ENCODE measurements around the gene CACNA1C.

CACNA1C gene

DNA sequence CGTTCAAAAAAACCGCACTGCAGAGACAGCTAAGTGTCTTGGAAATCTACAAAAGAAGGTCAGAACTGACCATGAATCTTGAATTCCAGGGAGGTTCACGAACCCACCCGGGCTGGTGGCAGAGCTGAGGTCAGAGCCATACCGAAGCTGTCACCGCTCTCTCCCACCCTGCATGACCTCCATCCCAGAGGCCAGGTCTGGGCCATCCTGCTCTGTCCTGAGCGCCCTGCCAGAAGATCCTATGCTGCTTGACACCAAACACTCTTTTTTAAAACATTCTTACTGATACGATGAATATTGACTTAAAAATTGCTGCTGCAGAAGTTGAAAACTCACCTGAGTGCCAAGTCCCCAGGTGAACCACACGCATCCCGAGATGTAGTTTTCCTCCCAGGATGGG is 412.9 kb downstream of the CACNA1C start:
- TF ChIP-seq, protein P1, sequence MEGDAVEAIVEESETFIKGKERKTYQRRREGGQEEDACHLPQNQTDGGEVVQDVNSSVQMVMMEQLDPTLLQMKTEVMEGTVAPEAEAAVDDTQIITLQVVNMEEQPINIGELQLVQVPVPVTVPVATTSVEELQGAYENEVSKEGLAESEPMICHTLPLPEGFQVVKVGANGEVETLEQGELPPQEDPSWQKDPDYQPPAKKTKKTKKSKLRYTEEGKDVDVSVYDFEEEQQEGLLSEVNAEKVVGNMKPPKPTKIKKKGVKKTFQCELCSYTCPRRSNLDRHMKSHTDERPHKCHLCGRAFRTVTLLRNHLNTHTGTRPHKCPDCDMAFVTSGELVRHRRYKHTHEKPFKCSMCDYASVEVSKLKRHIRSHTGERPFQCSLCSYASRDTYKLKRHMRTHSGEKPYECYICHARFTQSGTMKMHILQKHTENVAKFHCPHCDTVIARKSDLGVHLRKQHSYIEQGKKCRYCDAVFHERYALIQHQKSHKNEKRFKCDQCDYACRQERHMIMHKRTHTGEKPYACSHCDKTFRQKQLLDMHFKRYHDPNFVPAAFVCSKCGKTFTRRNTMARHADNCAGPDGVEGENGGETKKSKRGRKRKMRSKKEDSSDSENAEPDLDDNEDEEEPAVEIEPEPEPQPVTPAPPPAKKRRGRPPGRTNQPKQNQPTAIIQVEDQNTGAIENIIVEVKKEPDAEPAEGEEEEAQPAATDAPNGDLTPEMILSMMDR (conservative IDR thresholded peaks at IDR 0.05): no peak
- TF ChIP-seq ZFX (IDR thresholded peaks at IDR 0.05): no peak

DNA sequence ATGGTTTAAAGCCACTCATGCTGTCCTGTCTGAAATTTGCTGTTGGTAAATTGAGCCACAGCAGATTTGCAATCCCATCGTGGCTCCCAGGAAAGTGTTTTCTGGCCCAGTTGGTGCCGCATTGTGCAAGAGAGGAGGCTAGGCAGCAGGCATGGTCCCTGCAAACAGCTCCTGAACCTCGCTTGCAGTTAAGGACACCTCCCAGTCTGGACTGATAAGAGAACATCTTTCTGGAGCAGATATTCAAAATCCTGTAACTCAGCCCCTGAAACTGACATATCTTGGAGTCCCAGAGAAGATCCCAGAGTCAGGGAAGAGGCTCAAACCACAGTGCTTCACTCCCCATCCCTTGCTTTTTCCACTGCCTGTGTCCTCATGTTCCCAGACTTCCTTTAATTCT is 413.4 kb downstream of the CACNA1C start:
- TF ChIP-seq, protein P1 (conservative IDR thresholded peaks at IDR 0.05): no peak
- no peak for TF ChIP-seq ZFX (IDR thresholded peaks at IDR 0.05)
- H3K27ac ChIP-seq: no peak overlapping the region

More for the DNA sequence above, 412.9 kb downstream of the CACNA1C start:
- H3K27ac ChIP-seq: no peak overlapping the region

DNA sequence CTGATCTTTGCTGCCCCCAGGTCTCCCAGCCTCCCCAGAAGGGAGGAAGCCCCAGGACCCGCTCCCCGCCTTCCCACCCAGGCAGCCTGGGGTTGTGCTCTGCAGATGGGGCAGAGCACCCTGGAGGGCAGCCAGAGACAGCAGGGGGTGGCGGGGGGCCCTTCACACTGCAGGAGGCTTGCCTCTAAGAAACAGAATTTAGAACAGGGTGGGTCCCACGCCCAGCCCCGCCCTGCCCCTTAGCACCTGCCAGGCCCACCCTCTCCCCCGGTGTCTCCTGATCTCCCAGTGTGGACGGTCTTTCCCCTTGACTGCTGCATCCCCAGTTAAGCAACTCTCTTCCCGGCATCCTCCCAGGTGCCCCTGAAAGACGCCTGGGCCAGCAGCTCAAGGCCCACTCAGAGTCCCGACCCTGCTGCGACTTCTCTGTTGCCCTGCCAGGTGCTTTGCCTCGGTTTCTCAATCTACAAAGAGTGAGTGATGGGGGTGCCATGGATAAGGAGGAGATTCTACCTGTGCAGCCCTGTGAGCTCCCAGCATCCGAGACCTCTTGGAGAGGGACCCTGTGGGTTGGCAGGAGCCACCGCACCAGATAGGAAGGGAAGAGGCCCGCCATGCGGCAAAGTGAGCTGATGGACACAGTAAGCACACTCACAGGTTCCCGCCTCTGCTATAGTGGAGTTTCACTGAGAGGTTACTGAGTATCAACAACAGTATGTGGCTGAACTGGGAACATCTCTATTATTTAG is 414.8 kb downstream of the CACNA1C start:
- H3K27ac ChIP-seq: no peak overlapping the region
- TF ChIP-seq, protein P1 (conservative IDR thresholded peaks at IDR 0.05): no peak
- no peak for TF ChIP-seq ZFX (IDR thresholded peaks at IDR 0.05)

DNA sequence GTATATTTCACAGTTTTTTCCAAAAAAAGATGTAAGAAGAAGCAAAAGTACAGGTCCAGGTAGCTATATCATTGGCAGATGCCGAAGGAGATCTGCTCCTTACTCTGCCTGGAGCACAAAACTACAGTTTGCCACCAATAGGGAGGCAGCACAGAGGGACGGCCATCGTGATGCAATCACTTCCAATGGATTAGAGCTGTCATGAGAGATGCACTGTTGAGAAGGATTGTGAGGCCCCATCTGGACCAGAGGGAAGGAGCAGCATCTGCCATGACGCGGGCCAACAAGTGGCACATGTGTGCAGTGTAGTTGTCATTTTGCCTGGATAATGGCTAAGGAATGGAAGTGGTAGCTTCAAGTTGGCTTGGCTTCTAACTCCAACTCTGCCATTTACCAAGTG is 423.2 kb downstream of the CACNA1C start:
- TF ChIP-seq, protein P1 (conservative IDR thresholded peaks at IDR 0.05): no peak
- TF ChIP-seq ZFX (IDR thresholded peaks at IDR 0.05): no peak
- H3K27ac ChIP-seq: no peak overlapping the region

DNA sequence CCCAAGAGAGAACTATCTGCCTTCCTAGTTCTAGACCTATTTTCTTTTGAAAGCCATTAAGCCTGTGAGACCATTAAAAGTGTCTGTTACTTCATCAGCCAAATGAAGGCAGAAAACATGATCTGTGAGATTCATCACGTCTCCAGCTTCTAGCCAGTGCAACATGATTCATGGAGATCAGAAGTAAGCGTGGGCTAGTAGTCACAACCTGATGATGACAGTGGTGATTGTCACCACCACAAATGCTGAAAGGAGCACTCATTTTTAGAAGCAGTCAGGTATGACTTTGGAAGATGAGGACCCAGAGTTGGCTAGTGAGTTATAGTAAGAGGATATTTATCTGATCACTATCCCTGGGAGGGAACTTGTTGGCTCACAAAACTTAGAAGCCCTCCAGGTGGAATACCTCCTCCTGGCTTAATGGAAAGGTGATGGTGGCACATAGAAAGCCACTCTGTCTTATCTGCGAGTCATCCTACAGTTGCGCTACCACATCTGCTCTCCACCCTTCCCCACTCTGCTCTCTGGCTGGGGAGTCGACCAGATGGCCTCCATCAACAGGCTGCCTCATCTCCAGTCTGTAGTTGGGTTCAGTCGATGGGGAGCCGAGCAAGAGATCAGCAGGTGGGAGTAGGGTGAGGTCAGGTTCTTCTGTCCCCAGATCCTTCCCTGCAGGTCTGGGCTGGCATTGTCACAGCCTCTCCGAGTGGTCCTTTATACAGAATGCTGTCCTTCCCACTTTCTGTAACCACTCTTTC is 424.4 kb downstream of the CACNA1C start:
- no peak overlapping the region for H3K27ac ChIP-seq
- TF ChIP-seq, protein P1 (conservative IDR thresholded peaks at IDR 0.05): no peak
- TF ChIP-seq ZFX (IDR thresholded peaks at IDR 0.05): no peak

DNA sequence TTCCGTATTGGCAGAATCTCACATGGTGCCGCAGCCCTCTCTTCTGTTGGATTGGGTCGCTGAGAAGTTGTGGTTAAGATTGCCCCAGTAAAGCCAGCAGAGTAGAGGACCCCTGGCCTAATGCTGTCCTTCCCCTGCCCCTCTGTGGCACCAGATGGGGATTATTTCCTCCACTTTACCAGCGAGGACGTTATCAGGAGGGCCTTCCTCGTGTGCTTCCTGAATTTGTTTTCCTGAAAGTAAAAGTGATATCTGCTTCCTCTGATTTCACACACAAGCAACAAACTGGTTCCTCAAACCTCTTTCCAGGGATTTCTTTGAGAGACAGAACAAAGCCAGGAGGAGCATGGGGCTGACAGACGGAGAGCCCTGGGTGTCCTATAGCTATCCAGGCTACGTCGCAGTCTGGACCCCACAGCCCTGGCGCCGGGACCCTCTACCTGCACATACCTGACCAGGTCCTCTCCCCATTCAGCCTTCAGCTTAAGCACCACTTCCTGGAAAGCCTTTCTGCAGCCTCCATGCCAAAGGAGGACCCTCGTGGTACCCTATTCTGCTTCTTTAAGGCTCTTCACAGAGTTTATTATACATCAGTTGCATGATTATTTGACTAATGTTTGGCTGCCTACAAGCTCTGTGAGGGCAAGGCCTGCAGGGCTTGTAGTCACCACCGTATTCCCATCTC is 427.2 kb downstream of the CACNA1C start:
- H3K27ac ChIP-seq: no peak overlapping the region
- no peak for TF ChIP-seq ZFX (IDR thresholded peaks at IDR 0.05)
- TF ChIP-seq, protein P1 (conservative IDR thresholded peaks at IDR 0.05): no peak

DNA sequence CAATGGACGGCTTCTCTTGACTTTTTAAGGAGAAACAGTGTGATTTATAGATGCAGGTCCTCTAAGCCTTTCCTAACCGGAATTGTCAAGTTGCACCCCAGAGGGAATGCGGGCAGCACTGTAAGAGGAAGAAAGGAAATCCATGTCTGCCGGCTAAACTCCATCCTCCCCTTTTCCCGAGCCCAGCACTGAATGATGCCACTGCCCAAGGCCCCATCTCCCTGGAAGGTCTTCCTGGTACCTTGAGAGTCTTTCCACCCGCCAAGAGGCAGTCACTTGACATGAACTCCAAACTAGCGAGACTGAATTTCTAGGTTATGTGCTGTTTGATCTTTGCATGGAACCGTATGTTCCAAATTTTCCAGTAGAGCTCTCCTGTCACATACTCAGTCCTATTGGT is 428.6 kb downstream of the CACNA1C start:
- no peak overlapping the region for H3K27ac ChIP-seq
- no peak for TF ChIP-seq ZFX (IDR thresholded peaks at IDR 0.05)
- TF ChIP-seq, protein P1 (conservative IDR thresholded peaks at IDR 0.05): no peak

Data from C4-2B (cell line).